PC-3 (cell line): ENCODE results near the gene ANO4.
"Not testable (repeated sequence)": the region's sequence is repeated elsewhere in the genome, so short reads cannot be mapped to it uniquely, and the experiment has no call there.

Source experiments
- CTCF ChIP-seq: fragments of 300-600 bp; sonication (generic); conservative IDR thresholded peaks from 2 replicates; pipeline ENCODE4 v1.5.1; 2017; ENCODE audit warnings: antibody characterized with exemption, low read depth, mild to moderate bottlenecking, low read length
- EZH2 ChIP-seq: fragments of 300-600 bp; sonication (generic); IDR thresholded peaks from one replicate; pipeline ENCODE4 v1.6.1; 2017; ENCODE audit warnings: antibody characterized with exemption, mild to moderate bottlenecking, low read length; ENCODE audit not compliant: unreplicated experiment
- EZH2phosphoT487 ChIP-seq: fragments of 300-600 bp; sonication (generic); IDR thresholded peaks from 2 replicates; pipeline ENCODE4 v1.6.1; 2018; ENCODE audit warnings: mild to moderate bottlenecking, antibody characterized with exemption, low read length, borderline replicate concordance

- not testable (repeated sequence) for TF ChIP-seq CTCF, EZH2, EZH2phosphoT487
Observed at GRCh38 chr12:100933531-100933930, 139.0 kb downstream of the ANO4 start.
